RWPE1 (cell line): Measurements from ENCODE around the gene CDC34.

Source experiments
- CTCF ChIA-PET: fragments of 350-600 bp; sonication (Branson Sonifier 250); formaldehyde crosslinking; extraction: SDS; loops from one replicate; lab custom pipeline; 2021; lab: Yijun Ruan, JAX
- POLR2A ChIA-PET: fragments of 400-600 bp; formaldehyde crosslinking; extraction: SDS; loops from one replicate; lab custom pipeline; 2020; ENCODE audit warnings: antibody characterized with exemption; ENCODE audit not compliant: low non-redundant PET; lab: Yijun Ruan, JAX
- DNase-seq: peaks from one replicate; pipeline ENCODE4 v3.0.0; 2012; ENCODE audit warnings: low spot score
- H3K27ac ChIP-seq: fragments of 450-650 bp; 2 replicates; pipeline ENCODE4 v1.5.1; 2017
- TF ChIP-seq, protein P1 (sequence below): fragments of 450-650 bp; conservative IDR thresholded peaks from 2 replicates; pipeline ENCODE4 v1.5.1; 2017; ENCODE audit warnings: low read depth, mild to moderate bottlenecking

Gene CDC34, protein sequence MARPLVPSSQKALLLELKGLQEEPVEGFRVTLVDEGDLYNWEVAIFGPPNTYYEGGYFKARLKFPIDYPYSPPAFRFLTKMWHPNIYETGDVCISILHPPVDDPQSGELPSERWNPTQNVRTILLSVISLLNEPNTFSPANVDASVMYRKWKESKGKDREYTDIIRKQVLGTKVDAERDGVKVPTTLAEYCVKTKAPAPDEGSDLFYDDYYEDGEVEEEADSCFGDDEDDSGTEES

DNA sequence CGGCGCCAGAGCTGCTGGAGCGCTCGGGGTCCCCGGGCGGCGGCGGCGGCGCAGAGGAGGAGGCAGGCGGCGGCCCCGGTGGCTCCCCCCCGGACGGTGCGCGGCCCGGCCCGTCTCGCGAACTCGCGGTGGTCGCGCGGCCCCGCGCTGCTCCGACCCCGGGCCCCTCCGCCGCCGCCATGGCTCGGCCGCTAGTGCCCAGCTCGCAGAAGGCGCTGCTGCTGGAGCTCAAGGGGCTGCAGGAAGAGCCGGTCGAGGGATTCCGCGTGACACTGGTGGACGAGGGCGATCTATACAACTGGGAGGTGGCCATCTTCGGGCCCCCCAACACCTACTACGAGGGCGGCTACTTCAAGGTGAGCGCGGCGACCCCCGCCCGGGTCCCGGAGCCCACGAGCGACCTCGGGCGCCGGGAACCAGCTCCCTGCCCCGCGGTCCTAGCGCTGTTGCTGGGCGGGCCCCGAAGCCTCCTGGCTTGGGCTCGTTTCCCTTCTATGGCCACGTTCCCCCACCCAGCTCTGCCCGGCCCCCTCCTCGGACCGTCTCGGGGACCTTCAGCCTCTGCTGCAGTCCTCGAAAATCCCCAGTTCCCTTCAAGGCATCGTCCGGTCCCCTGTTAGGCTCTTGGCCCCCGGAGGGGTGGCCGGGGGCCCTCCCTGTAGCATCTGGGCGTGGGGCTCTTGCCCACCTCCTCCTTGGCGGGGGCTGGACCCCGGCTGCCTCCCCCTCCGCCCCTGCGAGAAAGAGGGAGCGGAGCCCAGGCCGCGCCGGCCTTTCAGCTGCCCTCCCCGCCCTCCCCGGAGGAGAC lies at the start of gene CDC34:
CDC34 (plus strand) TSS at position 8 of the 808 bp plus-strand sequence; CDS start at position 180, 172 bp downstream.
- TF ChIP-seq, protein P1, sequence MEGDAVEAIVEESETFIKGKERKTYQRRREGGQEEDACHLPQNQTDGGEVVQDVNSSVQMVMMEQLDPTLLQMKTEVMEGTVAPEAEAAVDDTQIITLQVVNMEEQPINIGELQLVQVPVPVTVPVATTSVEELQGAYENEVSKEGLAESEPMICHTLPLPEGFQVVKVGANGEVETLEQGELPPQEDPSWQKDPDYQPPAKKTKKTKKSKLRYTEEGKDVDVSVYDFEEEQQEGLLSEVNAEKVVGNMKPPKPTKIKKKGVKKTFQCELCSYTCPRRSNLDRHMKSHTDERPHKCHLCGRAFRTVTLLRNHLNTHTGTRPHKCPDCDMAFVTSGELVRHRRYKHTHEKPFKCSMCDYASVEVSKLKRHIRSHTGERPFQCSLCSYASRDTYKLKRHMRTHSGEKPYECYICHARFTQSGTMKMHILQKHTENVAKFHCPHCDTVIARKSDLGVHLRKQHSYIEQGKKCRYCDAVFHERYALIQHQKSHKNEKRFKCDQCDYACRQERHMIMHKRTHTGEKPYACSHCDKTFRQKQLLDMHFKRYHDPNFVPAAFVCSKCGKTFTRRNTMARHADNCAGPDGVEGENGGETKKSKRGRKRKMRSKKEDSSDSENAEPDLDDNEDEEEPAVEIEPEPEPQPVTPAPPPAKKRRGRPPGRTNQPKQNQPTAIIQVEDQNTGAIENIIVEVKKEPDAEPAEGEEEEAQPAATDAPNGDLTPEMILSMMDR, result no peak
- ChIA-PET CTCF (interaction anchor here (0.6 to 0.7 kb wide), 2 partner anchors 52 to 169 kb away, joined by 3 read pairs; no protein-coding TSS in a partner anchor), POLR2A (interaction anchor here (0.6 to 1.2 kb wide), 4 partner anchors 11 to 141 kb away, joined by 3 to 5 read pairs (median 3); partner anchors contain the start of gene BSG)
- peak within 1 kb of the TSS; percentile 90 for H3K27ac ChIP-seq
- DNase-seq, result no peak

DNA sequence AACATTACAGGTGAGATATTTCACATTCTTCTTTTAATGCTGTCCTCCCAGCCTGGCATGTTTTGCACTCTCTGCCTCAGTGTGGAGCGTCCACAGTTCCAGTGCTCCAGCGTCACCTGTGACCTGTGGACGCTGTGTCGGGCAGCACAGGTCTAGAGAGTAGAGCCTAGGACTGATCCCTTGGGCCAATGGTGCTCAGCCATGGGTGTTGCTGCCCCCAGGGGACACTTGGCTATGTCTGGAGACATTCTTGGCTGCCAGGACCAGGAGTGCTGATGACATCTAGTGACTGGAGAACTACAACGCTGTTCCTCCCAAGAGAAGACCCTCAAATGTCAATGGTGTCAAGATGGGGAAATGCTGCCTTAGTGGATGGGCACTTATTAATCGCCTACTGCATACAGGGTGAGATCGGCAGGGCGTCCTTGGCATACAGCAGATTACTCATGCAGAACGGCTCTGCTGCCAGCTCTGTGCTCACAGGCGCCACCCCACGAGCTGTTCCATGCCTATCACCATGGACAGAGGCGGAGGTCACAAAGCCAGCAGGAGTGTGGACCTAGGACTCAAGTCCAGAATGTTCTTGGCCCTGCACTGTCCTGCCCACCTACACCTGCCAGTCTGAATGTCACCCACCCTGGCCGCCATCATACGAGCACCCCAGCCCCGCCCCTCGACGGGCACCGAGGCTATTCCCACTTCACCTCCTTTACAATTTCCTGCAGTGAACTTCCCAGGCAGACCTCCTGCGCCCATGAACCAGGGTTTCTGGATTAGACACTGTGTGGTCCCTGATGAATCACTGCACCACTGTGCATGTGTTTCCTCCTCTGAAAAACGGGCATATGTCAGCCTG lies 49.1 kb upstream of the CDC34 start:
- POLR2A ChIA-PET, result no interaction called here

DNA sequence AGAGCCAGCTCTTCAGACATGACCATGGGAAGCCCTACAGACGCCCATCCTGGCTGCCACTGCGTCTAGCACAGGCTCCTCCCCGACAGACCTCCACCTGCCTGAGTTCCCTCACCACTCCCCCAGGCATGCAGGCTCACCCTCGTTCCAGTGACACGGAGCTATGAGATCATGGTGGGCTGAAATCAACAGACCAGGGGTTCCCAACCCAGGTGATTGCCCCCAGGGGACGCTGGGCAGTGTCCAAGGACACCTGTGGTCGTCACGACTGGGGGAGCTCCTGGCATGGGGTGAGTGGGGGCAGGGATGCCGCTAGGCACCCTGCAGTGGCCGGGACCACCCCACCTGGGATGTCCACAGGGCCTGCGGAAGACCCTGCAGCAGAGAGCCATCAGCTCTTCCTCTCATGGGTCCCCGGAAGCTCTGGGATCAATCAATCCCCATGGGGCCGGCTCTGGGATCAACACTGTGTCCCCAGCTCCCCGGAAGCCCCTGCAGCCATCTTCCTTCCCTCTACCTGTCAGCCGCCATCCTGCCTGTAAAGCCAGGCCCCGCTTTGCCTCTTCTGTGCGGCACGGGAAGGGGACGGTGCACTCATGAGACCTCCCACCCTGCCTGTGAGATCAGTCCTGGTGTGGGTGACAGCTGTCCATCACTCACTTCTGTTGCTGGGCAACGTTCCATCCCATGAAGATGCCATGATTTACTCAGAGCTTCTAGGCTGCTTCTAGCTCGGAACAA lies 48.1 kb upstream of the CDC34 start:
- TF ChIP-seq, protein P1, result no peak

More for the DNA sequence above, 49.1 kb upstream of the CDC34 start:
- H3K27ac ChIP-seq, result no peak overlapping the region
- TF ChIP-seq, protein P1, result no peak
- CTCF ChIA-PET, result no interaction called here
- DNase-seq, result no peak

DNA sequence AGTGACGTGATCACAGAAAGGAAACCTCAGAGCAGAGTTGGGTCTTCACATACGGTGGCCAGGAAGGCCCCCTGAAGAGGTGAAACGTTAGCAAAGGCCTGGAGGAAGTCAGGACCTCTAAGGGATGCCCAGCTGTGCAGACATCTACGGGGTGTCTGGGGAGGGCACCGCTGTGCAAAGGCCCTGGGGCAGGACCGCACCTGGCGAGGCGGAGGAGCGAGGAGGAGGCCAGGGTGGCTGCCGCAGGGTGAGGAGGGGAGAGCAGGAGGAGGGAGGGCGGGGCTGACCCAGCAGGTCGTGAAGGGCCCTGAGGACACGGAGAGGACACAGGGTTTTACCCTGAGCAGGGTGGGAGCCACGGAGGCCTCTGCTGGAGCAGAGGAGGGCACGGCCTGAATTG lies 47.1 kb upstream of the CDC34 start:
- DNase-seq, result no peak
- ChIA-PET CTCF (no interaction called here), POLR2A (no interaction called here)
- H3K27ac ChIP-seq, result no peak overlapping the region
- TF ChIP-seq, protein P1, result no peak

More for the DNA sequence above, 48.1 kb upstream of the CDC34 start:
- POLR2A ChIA-PET, result interaction anchor here (0.7 kb wide), 1 partner anchor 164 kb away, joined by 4 read pairs; no protein-coding TSS in a partner anchor
- CTCF ChIA-PET, result interaction anchor here (0.6 kb wide), 1 partner anchor 99 kb away, joined by 3 read pairs; no protein-coding TSS in a partner anchor
- DNase-seq, result no peak
- no peak overlapping the region for H3K27ac ChIP-seq

DNA sequence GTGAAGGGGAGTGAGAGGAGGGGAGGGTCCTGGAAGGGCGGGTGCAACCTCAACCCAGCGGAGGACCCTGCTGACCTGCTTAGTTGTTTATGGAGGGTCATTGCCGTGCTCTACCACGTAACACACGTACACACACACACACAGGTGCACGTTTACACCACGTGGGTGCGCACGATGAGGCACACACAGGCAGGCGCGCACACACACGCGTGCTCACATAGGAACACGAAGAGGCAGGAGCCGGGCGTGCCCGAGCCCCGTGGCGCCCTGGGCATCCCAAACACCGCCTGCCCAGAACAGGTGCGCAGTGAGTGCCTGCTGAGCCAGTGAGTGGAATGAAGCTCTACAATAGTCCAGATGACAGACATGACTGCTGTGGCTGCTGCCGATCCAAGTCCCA lies 46.5 kb upstream of the CDC34 start:
- TF ChIP-seq, protein P1, result no peak
- ChIA-PET CTCF (interaction anchor here (0.6 kb wide), 1 partner anchor 110 kb away, joined by 3 read pairs; no protein-coding TSS in a partner anchor), POLR2A (interaction anchor here (0.8 kb wide), 1 partner anchor 140 kb away, joined by 3 read pairs; the partner anchor contains the start of gene MIER2)
- no peak for DNase-seq
- H3K27ac ChIP-seq, result no peak overlapping the region
